ENCODE data around the gene WDR20. TPM values are rescaled to one million over a fixed set of nuclear protein-coding genes. Genes with fewer than 3 reads are reported as not detected.

Gene WDR20, protein sequence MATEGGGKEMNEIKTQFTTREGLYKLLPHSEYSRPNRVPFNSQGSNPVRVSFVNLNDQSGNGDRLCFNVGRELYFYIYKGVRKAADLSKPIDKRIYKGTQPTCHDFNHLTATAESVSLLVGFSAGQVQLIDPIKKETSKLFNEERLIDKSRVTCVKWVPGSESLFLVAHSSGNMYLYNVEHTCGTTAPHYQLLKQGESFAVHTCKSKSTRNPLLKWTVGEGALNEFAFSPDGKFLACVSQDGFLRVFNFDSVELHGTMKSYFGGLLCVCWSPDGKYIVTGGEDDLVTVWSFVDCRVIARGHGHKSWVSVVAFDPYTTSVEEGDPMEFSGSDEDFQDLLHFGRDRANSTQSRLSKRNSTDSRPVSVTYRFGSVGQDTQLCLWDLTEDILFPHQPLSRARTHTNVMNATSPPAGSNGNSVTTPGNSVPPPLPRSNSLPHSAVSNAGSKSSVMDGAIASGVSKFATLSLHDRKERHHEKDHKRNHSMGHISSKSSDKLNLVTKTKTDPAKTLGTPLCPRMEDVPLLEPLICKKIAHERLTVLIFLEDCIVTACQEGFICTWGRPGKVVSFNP
- 28.5 TPM for total RNA-seq (ENCODE audit: unreplicated experiment)
- long read RNA-seq, transcript WDR20-204 (3 exons, 2,391 nt): major isoform, 10 of 22 reads
- long read RNA-seq, partial matches to known transcripts: 0 of 22 reads
- long read RNA-seq, other reads (novel, unspliced or antisense): 5 of 22 reads

DNA sequence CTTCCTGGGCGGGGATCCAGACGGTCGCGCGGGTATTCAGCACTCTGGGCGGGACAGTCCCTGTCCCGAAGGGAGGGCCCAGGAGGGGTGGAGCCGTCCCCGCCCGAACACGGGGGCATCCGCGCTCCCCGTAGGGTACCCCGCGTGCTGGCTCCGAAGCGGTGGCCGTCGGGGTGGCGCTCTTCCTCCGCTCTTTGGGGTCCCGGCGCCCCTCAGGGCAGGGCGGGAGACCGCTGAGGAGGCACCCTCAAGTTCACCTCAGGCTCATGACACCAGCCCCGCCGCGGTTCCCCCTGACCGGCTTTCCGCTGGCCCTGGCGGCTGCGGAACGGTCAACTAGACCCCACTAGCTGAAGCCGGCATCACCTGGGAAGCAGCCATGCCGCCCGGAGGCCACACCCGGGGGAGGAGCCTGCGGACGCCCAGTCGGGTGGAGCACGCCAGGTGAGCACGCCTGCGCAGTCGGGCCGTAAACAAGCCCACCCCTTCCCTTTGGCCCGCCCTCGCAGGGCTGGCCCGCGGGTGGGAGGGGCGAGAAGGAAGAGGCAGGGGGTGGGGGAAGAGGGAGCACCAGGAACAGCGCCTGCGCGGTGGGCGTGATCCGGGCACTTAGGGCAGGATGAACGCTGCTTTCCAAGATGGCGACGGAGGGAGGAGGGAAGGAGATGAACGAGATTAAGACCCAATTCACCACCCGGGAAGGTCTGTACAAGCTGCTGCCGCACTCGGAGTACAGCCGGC, at the start of gene WDR20:
Gene WDR20 (plus strand): TSS at position 612 of the 741 bp plus-strand sequence. CDS start 27 bp downstream, at position 639.
- no peaks in the 10 kb centered on the region for H3K9me3 Mint-ChIP-seq (ENCODE audit: unreplicated experiment)
- TF ChIP-seq, protein P1, sequence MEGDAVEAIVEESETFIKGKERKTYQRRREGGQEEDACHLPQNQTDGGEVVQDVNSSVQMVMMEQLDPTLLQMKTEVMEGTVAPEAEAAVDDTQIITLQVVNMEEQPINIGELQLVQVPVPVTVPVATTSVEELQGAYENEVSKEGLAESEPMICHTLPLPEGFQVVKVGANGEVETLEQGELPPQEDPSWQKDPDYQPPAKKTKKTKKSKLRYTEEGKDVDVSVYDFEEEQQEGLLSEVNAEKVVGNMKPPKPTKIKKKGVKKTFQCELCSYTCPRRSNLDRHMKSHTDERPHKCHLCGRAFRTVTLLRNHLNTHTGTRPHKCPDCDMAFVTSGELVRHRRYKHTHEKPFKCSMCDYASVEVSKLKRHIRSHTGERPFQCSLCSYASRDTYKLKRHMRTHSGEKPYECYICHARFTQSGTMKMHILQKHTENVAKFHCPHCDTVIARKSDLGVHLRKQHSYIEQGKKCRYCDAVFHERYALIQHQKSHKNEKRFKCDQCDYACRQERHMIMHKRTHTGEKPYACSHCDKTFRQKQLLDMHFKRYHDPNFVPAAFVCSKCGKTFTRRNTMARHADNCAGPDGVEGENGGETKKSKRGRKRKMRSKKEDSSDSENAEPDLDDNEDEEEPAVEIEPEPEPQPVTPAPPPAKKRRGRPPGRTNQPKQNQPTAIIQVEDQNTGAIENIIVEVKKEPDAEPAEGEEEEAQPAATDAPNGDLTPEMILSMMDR (IDR thresholded peaks at IDR 0.05; ENCODE audit: unreplicated experiment): no peak
- H3K4me1 Mint-ChIP-seq (ENCODE audit: unreplicated experiment): peaks cover 13% of the 10 kb centered on the region
- DNase-seq (ENCODE audit: low spot score): peak; percentile 98
- peaks cover 2% of the 10 kb centered on the region for H3K36me3 Mint-ChIP-seq (ENCODE audit: low read depth, unreplicated experiment)
- H3K27me3 Mint-ChIP-seq (ENCODE audit: unreplicated experiment): peaks cover 12% of the 10 kb centered on the region
- H3K27ac Mint-ChIP-seq (ENCODE audit: unreplicated experiment): peak within 1 kb of the TSS; percentile 84
- H3K4me3 Mint-ChIP-seq (ENCODE audit: unreplicated experiment): peak within 1 kb of the TSS; percentile 96

DNA sequence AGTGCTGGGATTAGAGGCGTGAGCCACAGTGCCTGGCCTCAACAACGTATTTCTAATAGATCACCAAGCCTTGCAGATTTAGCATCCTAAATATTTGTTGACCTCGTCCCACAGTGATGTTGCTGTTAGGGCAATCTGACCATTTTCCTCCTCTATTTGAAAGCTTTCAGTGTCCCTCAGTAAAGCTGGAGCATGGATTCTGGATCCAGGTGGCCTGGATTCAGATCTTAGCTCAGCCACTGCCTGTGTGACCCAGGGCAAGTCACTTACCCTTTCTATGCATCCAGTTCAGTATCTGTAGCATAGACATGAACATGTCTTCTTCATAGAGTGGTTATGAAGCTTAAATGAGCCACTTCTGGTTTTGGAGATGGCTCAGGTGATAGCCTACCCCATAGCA, 49.0 kb upstream of the WDR20 start:
- Mint-ChIP-seq H3K4me1 (ENCODE audit: unreplicated experiment) (peaks cover 27% of the 10 kb centered on the region), H3K36me3 (ENCODE audit: low read depth, unreplicated experiment) (peaks cover 6% of the 10 kb centered on the region), H3K27ac (ENCODE audit: unreplicated experiment) (no peak overlapping the region), H3K27me3 (ENCODE audit: unreplicated experiment) (peaks cover 9% of the 10 kb centered on the region), H3K4me3 (ENCODE audit: unreplicated experiment) (no peak overlapping the region), H3K9me3 (ENCODE audit: unreplicated experiment) (no peaks in the 10 kb centered on the region)
- TF ChIP-seq, protein P1 (IDR thresholded peaks at IDR 0.05; ENCODE audit: unreplicated experiment): no peak
- DNase-seq (ENCODE audit: low spot score): no peak

DNA sequence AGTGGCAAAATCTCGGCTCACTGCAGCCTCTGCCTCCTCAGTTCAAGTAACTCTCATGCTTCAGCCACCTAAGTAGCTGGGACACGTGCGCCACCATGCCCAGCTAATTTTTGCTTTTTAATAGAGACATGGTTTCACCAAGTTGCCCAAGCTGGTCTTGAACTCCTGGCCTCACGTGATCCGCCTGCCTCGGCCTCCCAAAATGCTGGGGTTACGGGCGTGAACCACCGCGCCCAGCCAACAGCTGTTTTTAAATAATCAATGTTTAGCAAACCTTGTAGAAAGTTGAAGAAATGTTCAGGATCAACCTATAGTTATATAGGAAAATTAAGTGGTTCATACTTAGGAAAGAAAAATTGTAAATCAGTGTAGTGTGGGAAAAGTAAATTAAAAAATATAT, 46.9 kb upstream of the WDR20 start:
- Mint-ChIP-seq H3K4me1 (ENCODE audit: unreplicated experiment) (peaks cover 30% of the 10 kb centered on the region), H3K27me3 (ENCODE audit: unreplicated experiment) (peaks cover 11% of the 10 kb centered on the region), H3K36me3 (ENCODE audit: low read depth, unreplicated experiment) (no peaks in the 10 kb centered on the region), H3K4me3 (ENCODE audit: unreplicated experiment) (no peak overlapping the region), H3K9me3 (ENCODE audit: unreplicated experiment) (no peaks in the 10 kb centered on the region), H3K27ac (ENCODE audit: unreplicated experiment) (no peak overlapping the region)
- TF ChIP-seq, protein P1 (IDR thresholded peaks at IDR 0.05; ENCODE audit: unreplicated experiment): no peak
- DNase-seq (ENCODE audit: low spot score): no peak

DNA sequence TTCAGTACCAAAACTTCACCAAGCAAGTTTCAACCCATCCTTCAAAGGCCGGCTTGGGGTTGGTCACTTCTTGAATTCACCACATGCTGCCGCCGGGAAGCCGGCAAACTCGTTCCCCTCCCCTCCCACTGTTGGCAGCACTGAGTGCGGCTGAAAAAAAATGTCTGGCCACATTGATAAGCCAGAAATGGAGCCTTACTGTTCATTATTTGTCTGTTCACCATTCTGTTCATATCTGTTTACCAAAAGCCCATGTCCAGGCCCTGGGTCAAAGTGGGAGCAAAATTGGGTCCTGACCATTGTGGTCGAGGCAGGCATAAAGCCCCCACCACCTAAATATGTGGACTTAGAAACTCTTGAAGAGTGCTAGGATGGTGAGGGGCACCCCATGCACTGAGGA, 45.6 kb upstream of the WDR20 start:
- Mint-ChIP-seq H3K9me3 (ENCODE audit: unreplicated experiment) (no peaks in the 10 kb centered on the region), H3K4me3 (ENCODE audit: unreplicated experiment) (no peak overlapping the region), H3K4me1 (ENCODE audit: unreplicated experiment) (peaks cover 19% of the 10 kb centered on the region), H3K36me3 (ENCODE audit: low read depth, unreplicated experiment) (no peaks in the 10 kb centered on the region), H3K27ac (ENCODE audit: unreplicated experiment) (no peak overlapping the region), H3K27me3 (ENCODE audit: unreplicated experiment) (peaks cover 11% of the 10 kb centered on the region)
- DNase-seq (ENCODE audit: low spot score): no peak
- TF ChIP-seq, protein P1 (IDR thresholded peaks at IDR 0.05; ENCODE audit: unreplicated experiment): no peak

Measured in endothelial cell (in vitro differentiated cells).